Measurements from ENCODE around the gene ZNF385B. TPM values are rescaled to one million over a fixed set of nuclear protein-coding genes. Genes with fewer than 3 reads are reported as not detected.

ZNF385B gene
- total and polyA plus RNA-seq, 4 donors = 13.5 to 70.8 (median 45.2) TPM

GRCh38 chr2:179614121-179614520 lies 247.3 kb downstream of the ZNF385B start:
- WGBS, 2 donors = 60 to 81% methylated on average over 3 of the region's 3 CpGs
- Histone ChIP-seq H3K36me3 (ENCODE audit: control insufficient read depth in 4 of 4, insufficient read depth in 4 of 4, low read length in 4 of 4) (no peaks in the 10 kb centered on the region), H3K9ac (ENCODE audit: insufficient read depth in 1 of 2, low read length in 2 of 2) (no peak overlapping the region), H3K4me3 (no peak overlapping the region), H3K27ac (ENCODE audit: low read depth in 1 of 2, low read length in 1 of 2) (no peak overlapping the region), H3K4me1 (ENCODE audit: control insufficient read depth in 5 of 5, insufficient read depth in 5 of 5, low read length in 5 of 5) (peaks cover 2 to 20% (median 5%) of the 10 kb centered on the region in 5 donors), H3K27me3 (ENCODE audit: control insufficient read depth in 3 of 3, insufficient read depth in 3 of 3, low read length in 2 of 3) (no peaks in the 10 kb centered on the region), H3K9me3 (ENCODE audit: control insufficient read depth in 4 of 4, insufficient read depth in 3 of 4, low read length in 3 of 4) (no peaks in the 10 kb centered on the region)
- no peak for TF ChIP-seq CTCF (IDR thresholded peaks at IDR 0.05; ENCODE audit: control extremely low read depth, extremely low read depth)
- DNase-seq (no peak), ATAC-seq (ENCODE audit: insufficient read depth, low FRiP score) (no peak)

GRCh38 chr2:179613701-179614100 lies 247.7 kb downstream of the ZNF385B start:
- H3K9ac ChIP-seq (ENCODE audit: insufficient read depth in 1 of 2, low read length in 2 of 2) = no peak overlapping the region
- no peak overlapping the region for H3K27ac ChIP-seq (ENCODE audit: low read depth in 1 of 2, low read length in 1 of 2)
- H3K36me3 ChIP-seq (ENCODE audit: control insufficient read depth in 4 of 4, insufficient read depth in 4 of 4, low read length in 4 of 4) = no peaks in the 10 kb centered on the region
- H3K4me3 ChIP-seq = no peak overlapping the region
- no peak for TF ChIP-seq CTCF (IDR thresholded peaks at IDR 0.05; ENCODE audit: control extremely low read depth, extremely low read depth)
- DNase-seq (peak; percentile 77 to 89 (median 79)), ATAC-seq (ENCODE audit: insufficient read depth, low FRiP score) (no peak)
- H3K27me3 ChIP-seq (ENCODE audit: control insufficient read depth in 3 of 3, insufficient read depth in 3 of 3, low read length in 2 of 3) = no peaks in the 10 kb centered on the region
- peaks cover 2 to 20% (median 5%) of the 10 kb centered on the region in 5 donors for H3K4me1 ChIP-seq (ENCODE audit: control insufficient read depth in 5 of 5, insufficient read depth in 5 of 5, low read length in 5 of 5)
- H3K9me3 ChIP-seq (ENCODE audit: control insufficient read depth in 4 of 4, insufficient read depth in 3 of 4, low read length in 3 of 4) = no peaks in the 10 kb centered on the region
- WGBS, 2 donors = 67 to 70% methylated on average over 4 of the region's 4 CpGs

- Histone ChIP-seq H3K27me3 (ENCODE audit: control insufficient read depth in 3 of 3, insufficient read depth in 3 of 3, low read length in 2 of 3) (no peaks in the 10 kb centered on the region), H3K4me1 (ENCODE audit: control insufficient read depth in 5 of 5, insufficient read depth in 5 of 5, low read length in 5 of 5) (peaks cover 2 to 20% (median 5%) of the 10 kb centered on the region in 5 donors), H3K9ac (ENCODE audit: insufficient read depth in 1 of 2, low read length in 2 of 2) (no peak overlapping the region), H3K4me3 (no peak overlapping the region), H3K9me3 (ENCODE audit: control insufficient read depth in 4 of 4, insufficient read depth in 3 of 4, low read length in 3 of 4) (no peaks in the 10 kb centered on the region), H3K36me3 (ENCODE audit: control insufficient read depth in 4 of 4, insufficient read depth in 4 of 4, low read length in 4 of 4) (no peaks in the 10 kb centered on the region), H3K27ac (ENCODE audit: low read depth in 1 of 2, low read length in 1 of 2) (no peak overlapping the region)
- TF ChIP-seq CTCF (IDR thresholded peaks at IDR 0.05; ENCODE audit: control extremely low read depth, extremely low read depth) = no peak
- WGBS, 2 donors = 90 to 94% methylated on average over 2 of the region's 2 CpGs
- no peak for DNase-seq
- ATAC-seq (ENCODE audit: insufficient read depth, low FRiP score) = no peak
Measured at GRCh38 chr2:179613299-179613651, 248.1 kb downstream of the ZNF385B start.

Measured in lung (tissue), 12 donors.